Cardiac muscle cell (in vitro differentiated cells and primary cell): ENCODE measurements around the gene PPP2R3B. TPM values are rescaled to one million over a fixed set of nuclear protein-coding genes. Genes with fewer than 3 reads are reported as not detected.

Experiments used
- DNase-seq, 2 donors: peaks; one replicate each; pipeline versions ENCODE4 v3.0.0 to v3.0.0-alpha.2; 2010 to 2017; ENCODE audit warnings: low read depth in 1 of 2, low spot score in 1 of 2
- H3K27ac ChIP-seq: fragments of 200-600 bp; sonication (generic); 2 replicates; pipeline ENCODE4 v1.5.1; 2016
- H3K27me3 ChIP-seq: fragments of 200-600 bp; sonication (generic); 2 replicates; pipeline ENCODE4 v1.6.0; 2016; ENCODE audit warnings: control low read depth
- H3K36me3 ChIP-seq: fragments of 200-600 bp; sonication (generic); 2 replicates; pipeline ENCODE4 v1.5.1; 2016; ENCODE audit warnings: control low read depth
- H3K4me1 ChIP-seq: fragments of 200-600 bp; sonication (generic); 2 replicates; pipeline ENCODE4 v1.8.1; 2017; ENCODE audit warnings: low read depth, mild to moderate bottlenecking, mixed run types
- H3K4me3 ChIP-seq: fragments of 200-600 bp; sonication (generic); 2 replicates; pipeline ENCODE4 v1.5.1; 2016; ENCODE audit warnings: mild to moderate bottlenecking
- H3K9me3 ChIP-seq: fragments of 200-600 bp; sonication (generic); 2 replicates; pipeline ENCODE4 v1.5.1; 2017; ENCODE audit warnings: low read depth, mild to moderate bottlenecking, control low read depth
- CTCF ChIP-seq: IDR thresholded peaks from 2 replicates; pipeline ENCODE4 v1.5.1; 2012; ENCODE audit warnings: low read depth, mild to moderate bottlenecking, low read length
- polyA plus RNA-seq: library from polyadenylated mRNA; unstranded; fragments of >200 nt; fragmentation: Nextera tagmentation; extraction: Ambion mirVana; gene quantifications from 2 replicates; pipeline ENCODE4 v1.2.1, GENCODE V29; 2016
- total RNA-seq: library from RNA; depleted of rRNA; stranded (reverse); fragments of >200 nt; gene quantifications from 2 replicates; pipeline ENCODE4 v1.2.3, GENCODE V29; 2016

PPP2R3B gene
- total and polyA plus RNA-seq, 2 experiments from 2014 or later = 142 to 155 TPM

DNA sequence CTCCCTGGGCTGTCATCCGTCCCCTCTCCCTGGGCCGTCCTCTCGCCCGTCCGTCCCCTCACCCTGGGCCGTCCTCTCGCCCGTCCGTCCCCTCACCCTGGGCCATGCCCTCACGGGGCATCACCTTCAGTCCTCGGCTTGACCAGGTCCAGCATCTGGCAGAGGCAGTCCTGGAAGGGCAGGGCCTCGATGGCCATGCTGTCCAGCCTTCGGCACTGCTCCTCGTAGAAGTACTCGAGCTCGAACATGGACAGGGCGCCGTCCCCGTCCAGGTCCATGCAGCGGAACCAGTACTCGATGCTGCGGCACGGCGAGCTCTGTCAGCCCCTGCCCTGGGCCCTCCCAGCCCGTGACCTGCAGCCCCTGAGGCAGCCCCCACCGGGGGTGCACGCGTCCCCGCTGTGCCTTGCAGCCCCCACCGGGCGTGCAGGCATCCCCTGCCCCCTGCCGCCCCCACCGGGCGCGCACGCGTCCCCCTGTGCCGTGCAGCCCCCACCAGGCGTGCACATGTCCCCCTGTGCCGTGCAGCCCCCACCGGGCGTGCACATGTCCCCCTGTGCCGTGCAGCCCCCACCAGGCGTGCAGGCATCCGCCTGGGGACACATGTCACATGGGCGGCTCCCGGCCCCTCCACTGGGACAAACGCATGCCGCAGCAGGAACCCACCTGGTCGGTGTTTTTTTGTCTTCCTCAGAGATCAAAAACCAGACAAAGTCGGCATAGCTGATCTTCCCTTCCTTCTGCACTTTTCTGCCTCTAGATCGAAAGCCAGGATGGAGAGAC, 45.9 kb downstream of the PPP2R3B start:
- H3K9me3 ChIP-seq = no peaks in the 10 kb centered on the region
- H3K27ac ChIP-seq = no peak overlapping the region
- no peak for TF ChIP-seq CTCF
- H3K36me3 ChIP-seq = peaks cover 10% of the 10 kb centered on the region
- no peaks in the 10 kb centered on the region for H3K27me3 ChIP-seq
- H3K4me1 ChIP-seq = no peaks in the 10 kb centered on the region
- H3K4me3 ChIP-seq = no peak overlapping the region
- no peak for DNase-seq

DNA sequence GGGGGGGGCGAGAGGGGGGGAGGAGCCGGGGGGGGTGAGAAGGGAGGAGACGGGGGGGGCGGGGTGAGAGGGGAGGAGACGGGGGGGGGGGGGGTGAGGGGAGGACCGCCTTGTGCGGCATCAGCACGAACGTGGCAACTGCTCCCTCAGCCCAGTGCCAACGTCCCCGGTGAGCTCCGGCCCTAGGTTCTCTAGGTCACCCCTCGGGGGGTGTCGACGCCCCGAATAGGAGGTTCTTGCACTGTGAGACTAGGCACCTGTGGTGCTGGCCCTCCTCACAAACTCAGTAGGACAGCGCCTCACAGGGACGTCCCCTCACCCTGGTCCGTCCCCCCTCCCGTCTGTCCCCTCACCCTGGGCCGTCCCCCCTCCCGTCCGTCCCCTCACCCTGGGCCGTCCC, 46.6 kb downstream of the PPP2R3B start:
- H3K36me3 ChIP-seq = peaks cover 9% of the 10 kb centered on the region
- DNase-seq = no peak

GRCh38 chrX:338836-339400, 47.8 kb downstream of the PPP2R3B start:
- Histone ChIP-seq H3K4me3 (no peak overlapping the region), H3K4me1 (no peaks in the 10 kb centered on the region), H3K9me3 (no peaks in the 10 kb centered on the region), H3K36me3 (peaks cover 5% of the 10 kb centered on the region), H3K27ac (no peak overlapping the region), H3K27me3 (no peaks in the 10 kb centered on the region)
- no peak for TF ChIP-seq CTCF
- DNase-seq = no peak

More for the DNA sequence above, 46.6 kb downstream of the PPP2R3B start:
- TF ChIP-seq CTCF = no peak
- Histone ChIP-seq H3K4me3 (no peak overlapping the region), H3K4me1 (no peaks in the 10 kb centered on the region), H3K9me3 (no peaks in the 10 kb centered on the region), H3K27ac (no peak overlapping the region), H3K27me3 (no peaks in the 10 kb centered on the region)

DNA sequence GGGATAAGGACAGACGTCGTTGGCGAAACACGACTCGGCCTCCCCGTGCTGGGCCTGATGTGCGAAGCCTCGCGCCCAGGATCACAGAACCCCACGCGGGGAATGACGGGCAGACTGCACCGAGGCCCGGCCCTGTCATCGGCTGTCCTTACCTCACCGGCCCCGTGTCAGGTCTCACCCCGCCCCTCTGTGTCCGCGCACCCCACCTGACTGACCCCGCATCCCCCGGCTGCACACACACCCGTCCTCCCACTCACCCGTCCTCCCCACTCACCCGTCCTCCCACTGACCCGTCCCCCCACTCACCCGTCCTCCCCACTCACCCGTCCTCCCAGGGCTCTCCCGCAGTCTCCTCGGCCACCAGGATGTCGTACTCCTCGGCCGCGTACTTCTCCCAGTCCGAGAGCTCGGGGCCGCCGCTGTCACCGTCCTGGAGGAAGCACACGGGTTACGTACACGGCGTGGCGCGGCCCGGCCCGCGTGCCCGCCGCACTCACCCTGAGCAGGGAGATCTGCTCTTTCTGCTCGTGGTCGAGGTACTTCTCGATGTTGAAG, 48.3 kb downstream of the PPP2R3B start:
- DNase-seq = no peak
- peaks cover 5% of the 10 kb centered on the region for H3K36me3 ChIP-seq
- no peak overlapping the region for H3K4me3 ChIP-seq
- no peaks in the 10 kb centered on the region for H3K27me3 ChIP-seq
- H3K9me3 ChIP-seq = no peaks in the 10 kb centered on the region
- H3K4me1 ChIP-seq = no peaks in the 10 kb centered on the region
- no peak overlapping the region for H3K27ac ChIP-seq
- no peak for TF ChIP-seq CTCF

GRCh38 chrX:337331-337831, 49.3 kb downstream of the PPP2R3B start:
- H3K9me3 ChIP-seq = no peaks in the 10 kb centered on the region
- H3K4me1 ChIP-seq = no peaks in the 10 kb centered on the region
- no peak for DNase-seq
- H3K27ac ChIP-seq = no peak overlapping the region
- H3K4me3 ChIP-seq = no peak overlapping the region
- TF ChIP-seq CTCF = no peak
- no peaks in the 10 kb centered on the region for H3K27me3 ChIP-seq
- peaks cover 5% of the 10 kb centered on the region for H3K36me3 ChIP-seq
